GM12891 (cell line): ENCODE data around the gene SEH1L.
"Not testable (repeated sequence)": the region's sequence is repeated elsewhere in the genome, so short reads cannot be mapped to it uniquely, and the experiment has no call there.

Source experiments
- PAX5 ChIP-seq: IDR thresholded peaks from 2 replicates; pipeline ENCODE4 v1.6.1; 2011; ENCODE audit warnings: low read length, moderate library complexity, mild to moderate bottlenecking; ENCODE audit not compliant: insufficient read depth, severe bottlenecking
- POLR2A ChIP-seq: IDR thresholded peaks from 2 replicates; pipeline ENCODE4 v1.6.1; 2011; ENCODE audit warnings: low read depth, low read length, control low read depth
- POLR2AphosphoS5 ChIP-seq: IDR thresholded peaks from 2 replicates; pipeline ENCODE4 v1.6.1; 2011; ENCODE audit warnings: low read depth, low read length, control low read depth
- POU2F2 ChIP-seq: IDR thresholded peaks from 2 replicates; pipeline ENCODE4 v1.6.1; 2011; ENCODE audit warnings: low read depth, mild to moderate bottlenecking, control low read depth, low read length, moderate library complexity
- SPI1 ChIP-seq: IDR thresholded peaks from 2 replicates; pipeline ENCODE4 v1.6.1; 2011; ENCODE audit warnings: low read depth, low read length, control low read depth
- TAF1 ChIP-seq: IDR thresholded peaks from 2 replicates; pipeline ENCODE4 v1.6.1; 2011; ENCODE audit warnings: low read depth, low read length, control low read depth

DNA sequence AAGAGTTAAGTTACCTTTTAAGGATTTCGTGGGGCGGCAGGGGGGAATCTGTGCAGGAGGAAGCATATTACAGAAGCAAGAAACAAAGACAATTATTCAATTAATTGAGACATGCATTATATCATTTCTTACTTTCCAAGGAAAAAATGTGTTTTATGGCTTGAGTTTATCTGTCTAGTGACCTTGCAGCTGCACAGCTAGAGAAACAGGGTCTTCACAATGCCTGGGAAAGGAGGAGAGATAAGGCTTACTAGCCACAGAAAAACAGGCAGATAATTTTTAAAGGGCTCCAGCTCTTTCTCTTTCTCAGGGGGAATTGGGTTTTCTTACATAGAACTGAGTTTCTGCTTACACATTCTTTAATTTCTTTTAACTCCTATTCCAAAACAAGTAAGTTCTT is 49.5 kb downstream of the SEH1L start:
- not testable (repeated sequence) for TF ChIP-seq POLR2AphosphoS5, TAF1, POLR2A, SPI1, POU2F2, PAX5
